Myocyte (in vitro differentiated cells): Measurements from ENCODE around the gene LRPAP1. TPM values are rescaled to one million over a fixed set of nuclear protein-coding genes. Genes with fewer than 3 reads are reported as not detected.

Experiments
- DNase-seq: peaks from one replicate; pipeline ENCODE4 v3.0.0-alpha.2; 2012; ENCODE audit warnings: low read depth
- total RNA-seq: library from RNA; depleted of rRNA; stranded (reverse); fragments of >200 nt; gene quantifications from 2 replicates; pipeline ENCODE4 v1.2.3, GENCODE V29; 2014

Gene LRPAP1
- total RNA-seq, 1 donor from 2014 or later: 194 TPM

- DNase-seq: peak; percentile 86
Observed at GRCh38 chr4:3486541-3487540, 45.4 kb downstream of the LRPAP1 start.

DNA sequence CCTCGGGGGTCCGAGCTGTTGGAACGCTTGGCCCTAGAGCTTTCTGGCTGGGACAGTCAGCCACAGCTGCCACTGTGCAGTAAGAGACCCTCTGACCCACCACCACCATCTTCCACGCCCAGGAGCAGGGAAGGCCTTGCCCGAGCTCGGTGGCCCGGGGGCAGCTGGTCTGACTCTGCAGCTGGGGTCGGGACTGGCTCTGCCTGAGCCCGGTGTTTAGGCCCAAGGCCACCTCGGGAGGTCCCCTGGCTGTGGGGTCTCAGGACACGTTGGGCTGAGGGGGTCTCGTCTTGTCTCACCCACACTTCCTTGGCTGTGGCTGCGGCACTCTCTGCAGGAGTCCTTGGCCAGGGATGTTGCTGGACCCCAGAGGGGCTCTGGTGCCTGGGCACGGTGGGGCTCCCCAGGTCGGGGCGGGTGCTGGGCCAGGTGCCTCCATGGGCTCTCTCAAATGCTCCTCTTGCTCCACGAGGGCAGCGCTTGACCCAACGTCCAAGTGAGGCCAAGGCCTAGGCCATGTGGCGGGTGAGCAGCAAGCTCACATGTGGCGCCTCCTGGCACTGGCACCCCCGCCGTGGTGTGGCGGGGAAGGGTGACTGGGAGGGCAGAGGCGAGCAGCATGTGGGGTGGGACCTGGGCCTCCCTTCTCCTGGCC is 46.2 kb downstream of the LRPAP1 start:
- DNase-seq: no peak

DNA sequence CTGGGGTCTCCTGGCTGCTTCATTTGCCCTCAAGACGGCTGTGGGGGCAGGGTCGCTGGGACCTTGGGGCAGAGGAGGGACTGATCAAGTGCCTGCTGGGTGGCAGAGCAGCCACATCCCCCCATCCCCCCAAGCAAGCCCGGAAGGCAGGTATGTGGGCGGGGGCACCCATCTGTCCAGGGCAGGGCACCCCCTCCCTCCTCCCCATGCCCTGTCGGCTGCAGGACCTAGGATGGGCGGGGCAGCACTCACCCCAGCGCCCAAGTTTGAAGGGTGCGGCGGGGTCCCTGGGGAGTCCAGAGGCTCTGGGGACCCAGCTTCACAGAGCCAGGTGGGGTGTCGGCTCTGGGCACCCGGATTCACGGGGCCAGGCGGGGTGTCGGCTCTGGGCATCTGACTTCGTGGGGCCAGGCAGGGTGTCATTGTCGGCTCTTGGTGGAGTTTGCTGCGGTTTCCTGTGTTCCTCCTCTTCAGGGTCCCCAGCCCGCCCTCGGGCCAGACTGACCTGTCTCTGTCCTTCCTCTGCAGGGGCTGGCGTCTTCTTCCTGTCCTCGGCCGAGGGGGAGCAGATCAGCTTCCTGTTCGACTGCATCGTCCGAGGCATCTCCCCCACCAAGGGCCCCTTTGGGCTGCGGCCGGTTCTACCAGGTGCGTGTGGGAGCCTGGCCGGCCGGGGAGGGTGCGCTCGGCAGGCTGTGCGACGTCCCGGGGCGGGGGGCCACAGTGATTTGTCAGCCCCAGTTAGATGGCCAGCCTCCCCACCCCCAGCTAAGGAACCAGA is 47.0 kb downstream of the LRPAP1 start:
- DNase-seq: no peak

DNA sequence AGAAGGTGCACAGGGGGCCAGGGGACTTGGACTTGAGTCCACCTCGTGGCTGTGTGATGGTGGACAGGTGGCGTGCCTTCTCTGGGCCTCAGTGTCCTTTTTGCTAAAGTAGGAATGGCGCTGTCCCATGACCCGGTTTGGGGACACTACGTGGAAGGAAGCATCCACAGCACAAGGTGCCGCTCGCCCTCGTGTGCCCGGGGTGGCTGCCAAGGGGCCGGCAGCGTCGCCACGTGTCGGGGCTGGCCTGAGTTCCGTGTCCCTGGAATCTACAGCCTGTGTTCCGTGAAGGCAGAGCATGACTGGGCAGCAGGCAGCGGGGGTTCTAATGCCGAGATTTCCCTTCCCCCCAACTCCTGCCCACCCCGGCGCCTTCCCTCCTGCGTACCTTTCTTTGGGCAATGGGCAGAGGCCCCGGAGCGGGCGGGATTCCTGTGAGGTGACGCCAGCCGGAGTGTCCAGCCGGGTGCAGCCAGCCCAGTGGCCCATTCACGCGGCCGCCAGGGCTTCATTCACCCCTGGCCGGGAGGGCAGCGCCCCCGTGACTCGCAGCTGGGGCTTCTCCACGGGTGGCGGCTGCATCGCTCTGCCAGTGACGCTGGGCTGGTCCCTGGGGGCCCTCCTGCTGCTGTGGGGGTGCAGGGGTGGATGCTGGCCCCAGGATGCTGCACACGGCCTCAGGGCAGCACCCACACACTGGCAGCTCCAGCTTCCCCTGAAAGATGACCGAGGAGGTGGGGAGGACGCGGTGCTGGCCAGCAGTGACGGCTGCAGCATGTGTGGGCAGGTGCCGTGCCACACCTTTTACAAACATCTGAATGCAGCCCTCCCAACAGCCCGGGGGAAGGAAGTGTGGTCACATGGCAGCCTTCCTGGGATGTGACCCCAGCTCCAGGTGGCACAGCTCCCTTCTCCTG is 47.9 kb downstream of the LRPAP1 start:
- peak; percentile 92 for DNase-seq

GRCh38 chr4:3483471-3483921 is 48.7 kb downstream of the LRPAP1 start:
- DNase-seq: peak; percentile 99

DNA sequence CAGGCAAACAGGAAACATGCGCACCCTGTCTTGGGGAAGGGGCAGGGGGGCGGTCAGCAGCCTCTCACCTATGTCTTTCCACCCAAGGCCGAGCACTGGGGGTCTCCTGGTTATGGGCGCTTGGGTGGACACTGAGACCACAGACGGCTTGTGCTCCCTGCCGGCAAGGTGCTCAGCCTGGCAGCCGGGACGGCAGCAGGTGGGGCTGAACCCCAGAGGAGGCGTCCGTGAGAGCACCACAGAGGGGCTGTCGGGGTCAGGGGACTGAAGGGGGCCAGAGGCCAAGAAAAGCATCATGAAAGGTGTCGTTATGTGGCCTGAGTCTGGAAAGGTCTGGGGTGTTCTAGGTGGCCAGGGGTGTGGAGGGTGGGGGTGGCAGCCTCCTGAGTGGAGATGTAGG is 49.5 kb downstream of the LRPAP1 start:
- DNase-seq: no peak

DNA sequence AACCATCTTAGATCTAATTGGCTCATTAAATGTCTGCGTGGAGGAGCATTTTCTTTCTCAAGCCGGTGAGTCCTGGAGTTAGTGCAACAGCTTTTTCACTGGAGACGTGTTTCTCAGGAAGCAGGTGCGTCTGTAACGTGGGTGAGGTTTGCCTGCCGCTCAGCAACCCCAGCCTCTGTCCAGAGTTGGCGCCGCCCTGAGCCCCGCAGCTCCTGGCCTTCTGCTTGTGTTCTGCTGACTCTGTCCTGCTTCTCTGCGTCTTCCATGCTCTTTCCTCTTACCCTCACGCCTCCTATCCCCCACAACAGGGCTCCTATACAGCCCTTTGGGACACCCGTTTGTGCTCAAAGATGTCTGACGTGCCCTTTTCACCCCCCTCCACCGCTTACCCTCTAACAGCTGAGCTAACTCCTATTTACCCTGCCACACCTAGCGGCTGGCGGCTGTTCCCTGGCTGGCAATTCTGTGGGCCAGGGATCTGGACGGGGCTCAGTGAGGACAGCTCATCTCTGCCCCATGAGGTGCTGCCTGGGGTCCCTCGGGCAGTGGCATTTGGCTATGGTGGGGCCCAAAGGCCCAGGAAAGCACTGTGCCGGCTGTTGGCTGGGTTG is 50.3 kb downstream of the LRPAP1 start:
- DNase-seq: peak; percentile 86

- peak; percentile 89 for DNase-seq
Observed at GRCh38 chr4:3481113-3481531, 51.1 kb downstream of the LRPAP1 start.

DNA sequence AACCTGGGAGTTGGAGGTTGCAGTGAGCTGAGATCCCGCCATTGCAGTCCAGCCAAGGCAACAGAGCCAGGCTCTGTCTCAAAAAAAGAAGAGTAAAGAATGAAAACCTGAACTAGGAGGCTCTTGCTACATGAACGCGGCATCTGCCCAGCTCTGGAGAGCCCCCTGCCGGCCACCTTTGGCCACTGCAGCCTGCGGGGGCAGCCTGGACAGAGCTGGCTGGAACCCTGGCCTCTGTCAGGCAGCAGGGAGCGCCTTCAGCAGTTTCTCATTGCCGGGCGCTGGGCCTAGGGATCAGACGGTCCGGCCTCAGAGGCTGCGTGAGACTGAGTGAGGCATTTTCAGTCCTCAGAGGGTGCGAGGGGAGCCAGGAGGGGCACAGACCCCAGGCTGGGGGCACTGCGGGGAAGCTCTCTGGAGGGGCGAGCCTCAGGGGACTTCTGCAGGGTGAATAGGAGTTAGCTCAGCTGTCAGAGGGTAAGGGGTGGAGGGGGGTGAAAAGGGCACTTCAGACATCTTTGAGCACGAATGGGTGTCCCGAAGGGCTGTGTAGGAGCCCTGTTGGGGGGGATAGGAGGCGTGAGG is 51.6 kb downstream of the LRPAP1 start:
- peak; percentile 84 for DNase-seq

- DNase-seq: peak; percentile 71
Observed at GRCh38 chr4:3479358-3480101, 52.7 kb downstream of the LRPAP1 start.

- DNase-seq: no peak
Observed at GRCh38 chr4:3478446-3479357, 53.5 kb downstream of the LRPAP1 start.

DNA sequence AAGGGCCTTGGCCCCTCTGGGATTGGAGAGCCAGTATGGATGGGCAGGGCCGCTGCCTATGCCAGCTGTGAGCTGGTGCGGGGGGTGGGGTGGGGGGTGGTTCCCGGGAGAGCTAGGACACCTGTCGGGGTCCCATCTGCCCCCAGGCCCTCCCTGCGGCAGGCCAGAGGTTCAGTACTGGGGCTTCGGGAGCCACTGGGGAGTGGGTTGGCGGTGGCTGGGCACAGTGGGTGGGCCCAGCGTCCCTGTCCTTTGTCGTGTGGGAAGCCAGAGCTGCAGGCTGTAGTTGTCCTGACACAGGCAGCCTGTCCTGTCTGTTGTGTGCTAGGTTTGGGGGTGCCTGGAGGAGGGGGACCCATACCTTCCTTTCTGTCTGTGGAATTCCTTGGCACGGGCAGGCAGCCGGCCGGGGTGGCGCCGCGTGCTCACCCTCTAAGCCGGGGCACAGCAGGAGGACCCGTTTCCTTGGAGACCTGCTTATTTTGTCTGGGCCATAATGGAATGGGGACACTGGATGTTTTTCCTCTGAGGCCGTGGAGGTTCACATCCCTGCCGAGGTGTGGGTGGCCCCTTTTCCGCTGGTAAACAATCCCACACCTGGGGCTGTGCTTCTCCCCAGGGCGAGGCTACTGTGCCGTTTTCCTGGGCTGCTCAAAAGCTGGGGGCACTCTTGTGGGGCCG is 54.3 kb downstream of the LRPAP1 start:
- no peak for DNase-seq

- DNase-seq: no peak
Observed at GRCh38 chr4:3476936-3477749, 55.1 kb downstream of the LRPAP1 start.

DNA sequence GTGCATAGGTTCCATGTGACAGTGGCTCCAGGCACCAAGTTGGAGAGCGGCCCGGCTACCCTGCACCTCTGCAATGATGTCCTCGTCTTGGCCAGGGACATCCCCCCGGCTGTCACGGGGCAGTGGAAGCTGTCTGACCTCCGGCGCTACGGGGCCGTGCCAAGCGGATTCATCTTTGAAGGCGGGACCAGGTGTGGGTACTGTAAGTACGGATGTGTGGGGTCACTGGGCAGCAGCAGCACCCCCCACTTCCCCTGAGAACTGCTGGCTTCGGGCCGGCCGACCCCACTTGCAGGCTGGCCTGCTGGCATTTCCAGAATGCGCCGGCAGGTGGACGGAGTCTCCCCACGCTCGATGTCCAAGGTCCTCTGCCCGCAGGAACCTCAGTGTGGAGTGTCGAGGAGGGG is 55.9 kb downstream of the LRPAP1 start:
- DNase-seq: no peak

- no peak for DNase-seq
Observed at GRCh38 chr4:3475713-3476260, 56.4 kb downstream of the LRPAP1 start.
